Spleen (tissue), 11 donors: ENCODE data around the gene PRUNE2. TPM values are rescaled to one million over a fixed set of nuclear protein-coding genes. Genes with fewer than 3 reads are reported as not detected.

ENCODE experiments used
- DNase-seq: peaks from one replicate; pipeline ENCODE4 v3.0.0-alpha.2; 2020
- H3K27ac ChIP-seq, 8 donors: fragments of 200-600 bp; sonication (generic) in 7 of 8; 1 replicate in 4 of 8; 2 replicates in 4 of 8; pipeline versions ENCODE4 v1.5.0 to v1.8.0; 2016 to 2021; ENCODE audit warnings: inconsistent platforms in 4 of 8, mild to moderate bottlenecking in 4 of 8, moderate library complexity in 1 of 8
- H3K27me3 ChIP-seq, 7 donors: fragments of 200-600 bp; sonication (generic) in 6 of 7; replicated peaks in 1 of 7; 1 replicate in 4 of 7; 2 replicates in 3 of 7; pipeline versions ENCODE4 v1.5.0 to v1.8.0; 2016 to 2021; ENCODE audit warnings: inconsistent platforms in 3 of 7, mild to moderate bottlenecking in 1 of 7
- H3K36me3 ChIP-seq, 6 donors: fragments of 200-600 bp; sonication (generic) in 5 of 6; 1 replicate in 4 of 6; 2 replicates in 2 of 6; pipeline versions ENCODE4 v1.5.0 to v1.8.0; 2016 to 2021; ENCODE audit warnings: inconsistent platforms in 2 of 6
- H3K4me1 ChIP-seq, 6 donors: fragments of 200-600 bp; sonication (generic) in 5 of 6; 1 replicate in 3 of 6; 2 replicates in 3 of 6; pipeline versions ENCODE4 v1.5.0 to v1.8.0; 2016 to 2021; ENCODE audit warnings: inconsistent platforms in 3 of 6
- H3K4me3 ChIP-seq, 8 donors: fragments of 200-600 bp; sonication (generic) in 7 of 8; 1 replicate in 4 of 8; 2 replicates in 4 of 8; pipeline versions ENCODE4 v1.5.0 to v1.8.0; 2016 to 2021; ENCODE audit warnings: inconsistent platforms in 4 of 8, mild to moderate bottlenecking in 4 of 8, moderate library complexity in 2 of 8
- H3K9me3 ChIP-seq, 8 donors: fragments of 200-600 bp; sonication (generic) in 7 of 8; 1 replicate in 4 of 8; 2 replicates in 4 of 8; pipeline versions ENCODE4 v1.5.0 to v1.8.0; 2016 to 2021; ENCODE audit warnings: inconsistent platforms in 4 of 8
- POLR2A ChIP-seq, 3 donors: fragments of 450-650 bp; IDR thresholded peaks; one replicate each; pipeline ENCODE4 v1.5.1; 2017; ENCODE audit warnings: antibody characterized with exemption in 3 of 3, mild to moderate bottlenecking in 1 of 3
- POLR2AphosphoS5 ChIP-seq, 3 donors: sonication (generic); formaldehyde crosslinking; IDR thresholded peaks; one replicate each; pipeline ENCODE4 v1.5.1; 2017; ENCODE audit warnings: antibody characterized with exemption in 3 of 3
- WGBS, 5 donors: extraction: QIAGEN DNeasy Blood & Tissue Kit in 3 of 5; methylation state at CpG; one replicate each; pipeline versions ENCODE4 v1.1.5 to v1.1.7; 2013 to 2018; 5-methylcytosine and 5-hydroxymethylcytosine counted together
- intact Hi-C: fragments of 100-400 bp; cut with DNase I; formaldehyde crosslinking; loops from one replicate; pipeline ENCODE4 v1.15.0; 2023; ENCODE audit warnings: low total_unique reads
- polyA plus RNA-seq, 3 donors: library from polyadenylated mRNA; stranded (reverse); fragments of 200-250 nt; gene quantifications; one replicate each; pipeline ENCODE4 v1.2.1, GENCODE V29; 2013
- total RNA-seq, 7 donors: library from RNA; depleted of rRNA in 3 of 7; stranded (reverse); fragments of >200 nt in 3 of 7; fragmentation: NEBNext Ultra II Directional in 4 of 7; extraction: Animal tissue kit (Norgen Biotek cat#: 25700) in 4 of 7; gene quantifications; one replicate each; pipeline versions ENCODE4 v1.1.0 to v1.2.1, GENCODE V29; 2016 to 2021
- TF ChIP-seq, protein P1 (sequence below), 11 experiments: fragments of 200-600 bp in 7 of 11; fragments of 450-650 bp in 4 of 11; sonication (generic) in 4 of 11; IDR thresholded peaks in 8 of 11; conservative IDR thresholded peaks in 3 of 11; 1 replicate in 7 of 11; 2 replicates in 4 of 11; pipeline versions ENCODE4 v1.4.0 to v1.8.0; 2016 to 2021; ENCODE audit warnings: antibody characterized with exemption in 11 of 11, inconsistent platforms in 4 of 11, mild to moderate bottlenecking in 1 of 11
- donor health status: healthy with polysubstance abuse.
- donor health status: DM: no; HTN: no; CAD: no; lungs with moderate emphysema.
- donor health status: DM: no; HTN: no; CAD: no.
- donor health status: Bipolar disorder and iron deficiency.
- donor health status: healthy.
- donor health status: DM: no; HTN: no; CAD: no.
- donor health status: DM: yes; HTN: yes; CAD: no.

The PRUNE2 gene
- total and polyA plus RNA-seq, 10 donors, result 3.3 to 23.6 (median 14.0) TPM

DNA sequence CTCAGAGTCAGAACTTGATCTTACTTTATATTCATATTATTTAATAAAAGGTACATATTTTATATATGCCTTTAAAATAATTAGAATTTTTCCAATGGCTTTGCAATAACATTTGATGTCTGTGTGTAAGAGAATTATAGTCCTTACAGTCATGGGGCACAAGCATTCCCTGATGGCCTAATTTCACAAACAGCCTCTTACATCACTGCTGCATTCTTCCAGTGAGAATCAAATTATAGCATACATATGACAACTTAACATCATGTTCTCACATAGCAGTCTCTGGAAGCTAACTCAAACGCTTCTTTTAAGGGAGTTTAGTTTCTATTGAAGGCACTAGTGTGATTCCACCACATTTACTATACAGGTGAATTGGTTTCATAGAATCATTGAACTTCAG lies 15.3 kb upstream of the PRUNE2 start:
- H3K27ac ChIP-seq, result no peak overlapping the region
- intact Hi-C loops, result no loop called here
- no peak for DNase-seq
- H3K4me3 ChIP-seq, result no peak overlapping the region
- peaks cover 0 to 10% (median 0%) of the 10 kb centered on the region in 7 donors for H3K27me3 ChIP-seq
- no peak for TF ChIP-seq POLR2AphosphoS5 (IDR thresholded peaks at IDR 0.05)
- no peak for TF ChIP-seq POLR2A (IDR thresholded peaks at IDR 0.05)
- TF ChIP-seq, protein P1, sequence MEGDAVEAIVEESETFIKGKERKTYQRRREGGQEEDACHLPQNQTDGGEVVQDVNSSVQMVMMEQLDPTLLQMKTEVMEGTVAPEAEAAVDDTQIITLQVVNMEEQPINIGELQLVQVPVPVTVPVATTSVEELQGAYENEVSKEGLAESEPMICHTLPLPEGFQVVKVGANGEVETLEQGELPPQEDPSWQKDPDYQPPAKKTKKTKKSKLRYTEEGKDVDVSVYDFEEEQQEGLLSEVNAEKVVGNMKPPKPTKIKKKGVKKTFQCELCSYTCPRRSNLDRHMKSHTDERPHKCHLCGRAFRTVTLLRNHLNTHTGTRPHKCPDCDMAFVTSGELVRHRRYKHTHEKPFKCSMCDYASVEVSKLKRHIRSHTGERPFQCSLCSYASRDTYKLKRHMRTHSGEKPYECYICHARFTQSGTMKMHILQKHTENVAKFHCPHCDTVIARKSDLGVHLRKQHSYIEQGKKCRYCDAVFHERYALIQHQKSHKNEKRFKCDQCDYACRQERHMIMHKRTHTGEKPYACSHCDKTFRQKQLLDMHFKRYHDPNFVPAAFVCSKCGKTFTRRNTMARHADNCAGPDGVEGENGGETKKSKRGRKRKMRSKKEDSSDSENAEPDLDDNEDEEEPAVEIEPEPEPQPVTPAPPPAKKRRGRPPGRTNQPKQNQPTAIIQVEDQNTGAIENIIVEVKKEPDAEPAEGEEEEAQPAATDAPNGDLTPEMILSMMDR (IDR thresholded peaks at IDR 0.05 in 8 of 11, conservative IDR thresholded peaks at IDR 0.05 in 3 of 11), result no peak
- WGBS, 5 donors, result 67 to 86% (median 81%) methylated on average over 1 of the region's 1 CpG
- no peaks in the 10 kb centered on the region for H3K4me1 ChIP-seq
- no peaks in the 10 kb centered on the region for H3K36me3 ChIP-seq
- H3K9me3 ChIP-seq, result peaks cover 0 to 5% (median 0%) of the 10 kb centered on the region in 8 donors

DNA sequence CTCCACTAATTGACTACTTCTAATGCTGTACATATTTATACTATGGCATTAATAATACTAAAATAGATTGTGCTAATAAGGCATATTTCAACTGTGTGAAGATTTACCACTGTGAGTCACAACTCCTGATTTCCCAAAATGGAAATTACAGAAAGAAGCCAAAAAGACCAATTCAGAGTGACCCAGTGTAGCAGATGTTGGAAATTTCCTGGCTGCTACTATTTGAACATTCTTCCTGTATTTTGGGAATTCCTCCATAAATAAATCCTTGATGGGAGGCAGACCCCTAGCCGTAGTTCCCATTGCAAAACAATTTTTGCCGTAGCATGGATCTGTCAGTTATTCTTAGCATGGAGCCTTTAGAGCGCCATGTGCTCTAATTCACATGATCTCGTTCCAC lies 11.4 kb upstream of the PRUNE2 start:
- Histone ChIP-seq H3K36me3 (no peaks in the 10 kb centered on the region), H3K4me1 (no peaks in the 10 kb centered on the region), H3K9me3 (no peaks in the 10 kb centered on the region), H3K27me3 (peaks cover 0 to 21% (median 0%) of the 10 kb centered on the region in 7 donors), H3K4me3 (no peak overlapping the region), H3K27ac (no peak overlapping the region)
- TF ChIP-seq POLR2AphosphoS5 (IDR thresholded peaks at IDR 0.05) (no peak), POLR2A (IDR thresholded peaks at IDR 0.05) (no peak)
- TF ChIP-seq, protein P1 (IDR thresholded peaks at IDR 0.05 in 8 of 11, conservative IDR thresholded peaks at IDR 0.05 in 3 of 11), result no peak
- 83 to 89% (median 87%) methylated on average over 4 of the region's 4 CpGs for WGBS, 5 donors
- no peak for DNase-seq
- intact Hi-C loops, result no loop called here

DNA sequence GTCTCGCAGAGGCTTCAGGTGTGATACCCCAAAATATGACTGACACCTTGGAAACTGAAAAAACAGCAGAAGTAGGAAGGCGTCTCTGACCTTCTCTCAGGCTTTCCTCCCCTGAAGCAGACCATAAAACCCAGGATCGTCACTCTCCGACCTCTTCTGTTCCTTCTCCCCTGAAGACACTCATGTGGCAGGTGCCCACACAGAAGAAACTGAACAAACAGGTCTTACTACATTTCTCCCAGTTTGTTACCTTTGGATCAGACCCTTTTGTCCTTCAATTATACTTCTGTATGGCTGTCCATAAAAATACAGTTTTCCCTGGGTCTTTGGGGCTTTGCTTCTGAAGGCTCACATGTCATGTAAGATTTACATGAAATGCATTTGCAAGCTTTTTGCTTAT lies 10.3 kb upstream of the PRUNE2 start:
- 68 to 77% (median 74%) methylated on average over 4 of the region's 4 CpGs for WGBS, 5 donors
- Histone ChIP-seq H3K9me3 (no peaks in the 10 kb centered on the region), H3K4me3 (no peak overlapping the region), H3K27me3 (peaks cover 0 to 21% (median 0%) of the 10 kb centered on the region in 7 donors), H3K4me1 (no peaks in the 10 kb centered on the region), H3K27ac (no peak overlapping the region), H3K36me3 (no peaks in the 10 kb centered on the region)
- TF ChIP-seq POLR2AphosphoS5 (IDR thresholded peaks at IDR 0.05), result no peak
- TF ChIP-seq POLR2A (IDR thresholded peaks at IDR 0.05), result no peak
- TF ChIP-seq, protein P1 (IDR thresholded peaks at IDR 0.05 in 8 of 11, conservative IDR thresholded peaks at IDR 0.05 in 3 of 11), result no peak
- intact Hi-C loops, result no loop called here
- DNase-seq, result no peak

DNA sequence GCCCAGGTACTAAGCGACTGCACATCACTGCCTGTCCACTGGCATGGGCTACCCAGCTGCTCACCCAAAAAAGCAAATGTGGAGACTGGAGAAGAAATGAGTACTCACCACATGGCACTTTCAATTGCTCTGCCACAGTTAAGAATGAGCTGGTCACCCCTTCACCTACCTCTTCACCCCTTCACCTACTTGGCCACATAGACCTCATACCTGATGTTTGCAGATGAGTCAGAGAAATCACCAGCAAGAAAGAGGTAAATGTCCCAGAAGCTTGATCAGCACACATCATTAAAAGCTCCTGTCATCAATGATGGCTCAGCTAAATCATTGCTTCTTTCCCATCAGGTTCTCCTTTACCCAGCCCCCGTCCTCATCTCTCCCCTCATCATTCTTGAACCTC lies 7.6 kb upstream of the PRUNE2 start:
- WGBS, 5 donors, result 70 to 78% (median 75%) methylated on average over 2 of the region's 2 CpGs
- Histone ChIP-seq H3K36me3 (no peaks in the 10 kb centered on the region), H3K4me1 (no peaks in the 10 kb centered on the region), H3K4me3 (no peak overlapping the region), H3K27me3 (peaks cover 0 to 43% (median 0%) of the 10 kb centered on the region in 7 donors), H3K27ac (no peak overlapping the region), H3K9me3 (no peaks in the 10 kb centered on the region)
- intact Hi-C loops, result no loop called here
- DNase-seq, result no peak
- TF ChIP-seq POLR2A (IDR thresholded peaks at IDR 0.05), result no peak
- TF ChIP-seq POLR2AphosphoS5 (IDR thresholded peaks at IDR 0.05), result no peak
- TF ChIP-seq, protein P1 (IDR thresholded peaks at IDR 0.05 in 8 of 11, conservative IDR thresholded peaks at IDR 0.05 in 3 of 11), result no peak
